SW480 (cell line): ENCODE data around the gene OR7D2.
A peak's percentile ranks its signal among the peaks of the same experiment; 100 is the strongest.
"Not testable (repeated sequence)": the region's sequence is repeated elsewhere in the genome, so short reads cannot be mapped to it uniquely, and the experiment has no call there.

Experiments used
- DNase-seq: peaks from one replicate; pipeline ENCODE4 v3.0.0-alpha.2; 2016; ENCODE audit warnings: low spot score

Gene OR7D2

GRCh38 chr19:9178901-9179300 lies at the start of gene OR7D2:
OR7D2 (plus strand) TSS chr19:9178979; CDS start chr19:9185782, 6,803 bp downstream.
- DNase-seq, result no peak

- DNase-seq, result no peak
Observed at GRCh38 chr19:9130965-9131364, 47.8 kb upstream of the OR7D2 start.

- no peak for DNase-seq
Observed at GRCh38 chr19:9132422-9132821, 46.4 kb upstream of the OR7D2 start.

- DNase-seq, result no peak
Observed at GRCh38 chr19:9139609-9140158, 39.1 kb upstream of the OR7D2 start.

GRCh38 chr19:9140159-9140874 lies 38.5 kb upstream of the OR7D2 start, which contains the start of gene ZNF317:
ZNF317 (plus strand) TSS chr19:9140397; CDS start chr19:9156017, 15,620 bp downstream.
- peak; percentile 91 for DNase-seq

- DNase-seq, result peak; percentile 16
Observed at GRCh38 chr19:9144920-9145319, 33.9 kb upstream of the OR7D2 start.

- no peak for DNase-seq
Observed at GRCh38 chr19:9146882-9147281, 31.9 kb upstream of the OR7D2 start.

- DNase-seq, result no peak
Observed at GRCh38 chr19:9148697-9149096, 30.1 kb upstream of the OR7D2 start.

GRCh38 chr19:9149997-9150396 lies 28.8 kb upstream of the OR7D2 start:
- DNase-seq, result peak; percentile 16

- DNase-seq, result no peak
Observed at GRCh38 chr19:9150650-9151049, 28.1 kb upstream of the OR7D2 start.

GRCh38 chr19:9151367-9151766 lies 27.4 kb upstream of the OR7D2 start:
- DNase-seq, result no peak

GRCh38 chr19:9155591-9155990 lies 23.2 kb upstream of the OR7D2 start:
- DNase-seq, result no peak

GRCh38 chr19:9156304-9156703 lies 22.5 kb upstream of the OR7D2 start:
- no peak for DNase-seq

GRCh38 chr19:9159891-9160290 lies 18.9 kb upstream of the OR7D2 start:
- no peak for DNase-seq

- no peak for DNase-seq
Observed at GRCh38 chr19:9161427-9161826, 17.4 kb upstream of the OR7D2 start.

GRCh38 chr19:9165261-9165660 lies 13.5 kb upstream of the OR7D2 start:
- no peak for DNase-seq

- no peak for DNase-seq
Observed at GRCh38 chr19:9166846-9167245, 11.9 kb upstream of the OR7D2 start.

GRCh38 chr19:9171393-9171991 lies 7.3 kb upstream of the OR7D2 start:
- no peak for DNase-seq

- no peak for DNase-seq
Observed at GRCh38 chr19:9175326-9175725, 3.5 kb upstream of the OR7D2 start.

- DNase-seq, result no peak
Observed at GRCh38 chr19:9183000-9183399, 4.2 kb downstream of the OR7D2 start.

GRCh38 chr19:9187191-9187590 lies 8.4 kb downstream of the OR7D2 start:
- no peak for DNase-seq

GRCh38 chr19:9189535-9189934 lies 10.8 kb downstream of the OR7D2 start:
- DNase-seq, result no peak

GRCh38 chr19:9198044-9198443 lies 19.3 kb downstream of the OR7D2 start:
- not testable (repeated sequence) for DNase-seq
